Measurements from ENCODE around the gene PARM1. TPM values are rescaled to one million over a fixed set of nuclear protein-coding genes. Genes with fewer than 3 reads are reported as not detected.

Gene PARM1
- total and polyA plus RNA-seq, 2 donors (not counting 1 experiment from before 2014, with no cell fraction given) = 0.30 to 2.0 TPM

DNA sequence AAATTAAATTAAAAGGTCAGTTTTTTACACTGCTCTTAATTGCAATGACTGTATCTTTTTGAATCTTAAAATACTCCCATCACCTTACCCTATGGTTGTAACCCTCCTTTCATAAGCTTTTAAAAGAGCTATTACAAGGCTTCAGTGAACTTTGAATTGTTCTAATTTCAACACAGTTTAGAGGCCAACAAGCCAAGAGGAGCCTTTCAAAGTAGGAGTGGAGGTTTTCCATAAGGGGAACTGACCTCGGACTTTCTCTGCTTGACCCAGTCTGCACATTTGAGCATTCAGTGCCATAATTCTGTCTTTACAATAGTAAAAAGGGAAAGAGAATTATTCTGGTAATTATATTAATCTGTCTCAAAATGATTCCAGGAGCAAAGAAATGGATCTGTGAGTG is 98.9 kb downstream of the PARM1 start:
- Histone ChIP-seq H3K27ac (ENCODE audit: insufficient read depth, low read length) (no peak overlapping the region), H3K9ac (ENCODE audit: insufficient read depth, low read length) (no peak overlapping the region), H2AFZ (ENCODE audit: low read length) (no peak overlapping the region), H3K27me3 (ENCODE audit: control insufficient read depth, insufficient read depth, low read length) (no peaks in the 10 kb centered on the region), H3K36me3 (ENCODE audit: control insufficient read depth, insufficient read depth, low read length) (no peaks in the 10 kb centered on the region), H3K79me2 (ENCODE audit: control insufficient read depth, insufficient read depth, low read length) (no peaks in the 10 kb centered on the region), H4K20me1 (ENCODE audit: control insufficient read depth, extremely low read depth, insufficient read depth, low read length) (no peaks in the 10 kb centered on the region), H3K4me1 (ENCODE audit: control insufficient read depth, extremely low read depth, insufficient read depth, low read length) (no peaks in the 10 kb centered on the region), H3K4me3 (replicated peaks in 1 of 4; ENCODE audit: control extremely low read depth in 1 of 4, insufficient read depth in 1 of 4, low read depth in 3 of 4, low read length in 4 of 4) (no peak overlapping the region), H3K4me2 (ENCODE audit: extremely low read depth, insufficient read depth, low read length) (no peak overlapping the region), H3K9me3 (ENCODE audit: control insufficient read depth, insufficient read depth, low read depth, low read length) (no peaks in the 10 kb centered on the region)
- TF ChIP-seq, protein P1, sequence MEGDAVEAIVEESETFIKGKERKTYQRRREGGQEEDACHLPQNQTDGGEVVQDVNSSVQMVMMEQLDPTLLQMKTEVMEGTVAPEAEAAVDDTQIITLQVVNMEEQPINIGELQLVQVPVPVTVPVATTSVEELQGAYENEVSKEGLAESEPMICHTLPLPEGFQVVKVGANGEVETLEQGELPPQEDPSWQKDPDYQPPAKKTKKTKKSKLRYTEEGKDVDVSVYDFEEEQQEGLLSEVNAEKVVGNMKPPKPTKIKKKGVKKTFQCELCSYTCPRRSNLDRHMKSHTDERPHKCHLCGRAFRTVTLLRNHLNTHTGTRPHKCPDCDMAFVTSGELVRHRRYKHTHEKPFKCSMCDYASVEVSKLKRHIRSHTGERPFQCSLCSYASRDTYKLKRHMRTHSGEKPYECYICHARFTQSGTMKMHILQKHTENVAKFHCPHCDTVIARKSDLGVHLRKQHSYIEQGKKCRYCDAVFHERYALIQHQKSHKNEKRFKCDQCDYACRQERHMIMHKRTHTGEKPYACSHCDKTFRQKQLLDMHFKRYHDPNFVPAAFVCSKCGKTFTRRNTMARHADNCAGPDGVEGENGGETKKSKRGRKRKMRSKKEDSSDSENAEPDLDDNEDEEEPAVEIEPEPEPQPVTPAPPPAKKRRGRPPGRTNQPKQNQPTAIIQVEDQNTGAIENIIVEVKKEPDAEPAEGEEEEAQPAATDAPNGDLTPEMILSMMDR (conservative IDR thresholded peaks at IDR 0.05 in 1 of 2, IDR thresholded peaks at IDR 0.05 in 1 of 2; ENCODE audit: low read depth in 1 of 2, low read length in 2 of 2) = no peak
- no peak for TF ChIP-seq EZH2 (IDR thresholded peaks at IDR 0.05; ENCODE audit: low read length, missing control alignments)
- no peak for DNase-seq (ENCODE audit: low read depth in 2 of 2)

DNA sequence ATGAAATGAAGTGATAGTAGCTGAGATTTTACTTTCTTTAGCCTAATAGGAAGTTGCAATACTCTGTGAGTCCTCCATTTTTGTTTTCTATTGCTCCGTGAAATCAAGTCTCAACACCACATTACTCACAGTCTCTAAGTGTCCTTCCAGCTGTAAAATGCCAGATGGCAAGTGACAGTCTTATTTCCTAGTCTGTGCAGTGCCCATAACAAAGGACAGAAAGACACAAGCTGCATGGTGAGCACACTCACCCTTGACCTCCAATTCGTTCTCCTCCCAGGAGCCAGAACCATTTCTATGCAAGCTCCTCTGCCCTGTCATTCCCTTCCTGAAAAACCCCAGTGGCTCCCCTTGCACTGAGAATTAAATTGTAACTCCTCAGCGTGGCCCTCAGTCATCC is 101.6 kb downstream of the PARM1 start:
- no peak for TF ChIP-seq EZH2 (IDR thresholded peaks at IDR 0.05; ENCODE audit: low read length, missing control alignments)
- TF ChIP-seq, protein P1 (conservative IDR thresholded peaks at IDR 0.05 in 1 of 2, IDR thresholded peaks at IDR 0.05 in 1 of 2; ENCODE audit: low read depth in 1 of 2, low read length in 2 of 2) = no peak
- Histone ChIP-seq H3K27ac (ENCODE audit: insufficient read depth, low read length) (no peak overlapping the region), H3K27me3 (ENCODE audit: control insufficient read depth, insufficient read depth, low read length) (no peaks in the 10 kb centered on the region), H4K20me1 (ENCODE audit: control insufficient read depth, extremely low read depth, insufficient read depth, low read length) (no peaks in the 10 kb centered on the region), H3K4me3 (replicated peaks in 1 of 4; ENCODE audit: control extremely low read depth in 1 of 4, insufficient read depth in 1 of 4, low read depth in 3 of 4, low read length in 4 of 4) (no peak overlapping the region), H2AFZ (ENCODE audit: low read length) (no peak overlapping the region), H3K9me3 (ENCODE audit: control insufficient read depth, insufficient read depth, low read depth, low read length) (no peaks in the 10 kb centered on the region), H3K79me2 (ENCODE audit: control insufficient read depth, insufficient read depth, low read length) (no peaks in the 10 kb centered on the region), H3K4me1 (ENCODE audit: control insufficient read depth, extremely low read depth, insufficient read depth, low read length) (no peaks in the 10 kb centered on the region), H3K36me3 (ENCODE audit: control insufficient read depth, insufficient read depth, low read length) (no peaks in the 10 kb centered on the region), H3K4me2 (ENCODE audit: extremely low read depth, insufficient read depth, low read length) (no peak overlapping the region), H3K9ac (ENCODE audit: insufficient read depth, low read length) (no peak overlapping the region)
- DNase-seq (ENCODE audit: low read depth in 2 of 2) = no peak

- no peak overlapping the region for H3K4me3 ChIP-seq (replicated peaks in 1 of 4; ENCODE audit: control extremely low read depth in 1 of 4, insufficient read depth in 1 of 4, low read depth in 3 of 4, low read length in 4 of 4)
- TF ChIP-seq EZH2 (IDR thresholded peaks at IDR 0.05; ENCODE audit: low read length, missing control alignments) = no peak
- TF ChIP-seq, protein P1 (conservative IDR thresholded peaks at IDR 0.05 in 1 of 2, IDR thresholded peaks at IDR 0.05 in 1 of 2; ENCODE audit: low read depth in 1 of 2, low read length in 2 of 2) = no peak
- H3K27ac ChIP-seq (ENCODE audit: insufficient read depth, low read length) = no peak overlapping the region
- no peak overlapping the region for H3K4me2 ChIP-seq (ENCODE audit: extremely low read depth, insufficient read depth, low read length)
- no peaks in the 10 kb centered on the region for H3K4me1 ChIP-seq (ENCODE audit: control insufficient read depth, extremely low read depth, insufficient read depth, low read length)
- no peaks in the 10 kb centered on the region for H3K27me3 ChIP-seq (ENCODE audit: control insufficient read depth, insufficient read depth, low read length)
- no peak overlapping the region for H2AFZ ChIP-seq (ENCODE audit: low read length)
- H3K36me3 ChIP-seq (ENCODE audit: control insufficient read depth, insufficient read depth, low read length) = no peaks in the 10 kb centered on the region
- H3K9me3 ChIP-seq (ENCODE audit: control insufficient read depth, insufficient read depth, low read depth, low read length) = no peaks in the 10 kb centered on the region
- no peaks in the 10 kb centered on the region for H3K79me2 ChIP-seq (ENCODE audit: control insufficient read depth, insufficient read depth, low read length)
- no peak overlapping the region for H3K9ac ChIP-seq (ENCODE audit: insufficient read depth, low read length)
- no peak for DNase-seq (ENCODE audit: low read depth in 2 of 2)
- H4K20me1 ChIP-seq (ENCODE audit: control insufficient read depth, extremely low read depth, insufficient read depth, low read length) = no peaks in the 10 kb centered on the region
These were observed 102.4 kb downstream of the PARM1 start for GRCh38 chr4:75035321-75035720.
